OCI-LY3 (cell line): ENCODE results near the gene KRT6B.

Experiments used
- H2AFZ ChIP-seq: fragments of 200-600, 300-600 bp; shearing (Covaris generic); 2 replicates; pipeline ENCODE4 v1.6.0; 2014; ENCODE audit warnings: antibody characterized with exemption, low read depth, low read length
- H3K27ac ChIP-seq: fragments of 200-600, 300-600 bp; sonication (generic); 2 replicates; pipeline ENCODE4 v1.5.1; 2014; ENCODE audit warnings: mild to moderate bottlenecking, low read length, moderate library complexity, mixed read lengths
- H3K27me3 ChIP-seq: fragments of 200-600, 300-600 bp; sonication (generic); 2 replicates; pipeline ENCODE4 v1.6.1; 2014; ENCODE audit warnings: low read depth, low read length, mixed read lengths
- H3K36me3 ChIP-seq: fragments of 200-600, 300-600 bp; sonication (generic); replicated peaks from 2 replicates; pipeline ENCODE3; 2014; ENCODE audit warnings: low read depth, low read length, mixed read lengths
- H3K4me1 ChIP-seq: fragments of 300-600, 200-600 bp; sonication (generic); 2 replicates; pipeline ENCODE4 v1.6.1; 2014; ENCODE audit warnings: low read length, mixed read lengths
- H3K4me2 ChIP-seq: fragments of 200-600, 300-600 bp; sonication (generic); 2 replicates; pipeline ENCODE4 v1.6.1; 2014; ENCODE audit warnings: low read length, mixed read lengths
- H3K4me3 ChIP-seq: fragments of 300-600, 200-600 bp; sonication (generic); 2 replicates; pipeline ENCODE4 v1.5.1; 2014; ENCODE audit warnings: antibody characterized with exemption, mild to moderate bottlenecking, low read length, moderate library complexity
- H3K79me2 ChIP-seq: fragments of 300-600, 200-600 bp; shearing (Covaris generic); 2 replicates; pipeline ENCODE4 v1.6.1; 2014; ENCODE audit warnings: mild to moderate bottlenecking, low read length, mixed read lengths
- H3K9ac ChIP-seq: fragments of 300-600, 200-600 bp; shearing (Covaris generic); 2 replicates; pipeline ENCODE4 v1.6.0; 2014; ENCODE audit warnings: mild to moderate bottlenecking, low read length, moderate library complexity
- H3K9me3 ChIP-seq: fragments of 200-600, 300-600 bp; shearing (Covaris generic); 2 replicates; pipeline ENCODE4 v1.6.1; 2014; ENCODE audit warnings: low read length, mixed read lengths; ENCODE audit not compliant: insufficient read depth
- H4K20me1 ChIP-seq: fragments of 200-600, 300-600 bp; sonication (generic); 2 replicates; pipeline ENCODE4 v1.6.1; 2016; ENCODE audit warnings: low read length, mixed read lengths; ENCODE audit not compliant: insufficient read depth
- EZH2phosphoT487 ChIP-seq: fragments of 200-600 bp; shearing (Covaris generic); IDR thresholded peaks from 2 replicates; pipeline ENCODE4 v1.6.1; 2018; ENCODE audit warnings: antibody characterized with exemption, mixed run types, low read depth
- TF ChIP-seq, protein P1 (sequence below): fragments of 200-600, 300-600 bp; sonication (generic); IDR thresholded peaks from 2 replicates; pipeline ENCODE4 v1.5.1; 2014; ENCODE audit warnings: antibody characterized with exemption, low read length, low read depth

Gene KRT6B

GRCh38 chr12:52498946-52499345 lies 47.0 kb upstream of the KRT6B start:
- H3K9ac ChIP-seq: no peak overlapping the region
- no peak overlapping the region for H3K4me3 ChIP-seq
- no peak overlapping the region for H3K27ac ChIP-seq
- H3K4me1 ChIP-seq: peaks cover 38% of the 10 kb centered on the region
- TF ChIP-seq EZH2phosphoT487: no peak
- TF ChIP-seq, protein P1, sequence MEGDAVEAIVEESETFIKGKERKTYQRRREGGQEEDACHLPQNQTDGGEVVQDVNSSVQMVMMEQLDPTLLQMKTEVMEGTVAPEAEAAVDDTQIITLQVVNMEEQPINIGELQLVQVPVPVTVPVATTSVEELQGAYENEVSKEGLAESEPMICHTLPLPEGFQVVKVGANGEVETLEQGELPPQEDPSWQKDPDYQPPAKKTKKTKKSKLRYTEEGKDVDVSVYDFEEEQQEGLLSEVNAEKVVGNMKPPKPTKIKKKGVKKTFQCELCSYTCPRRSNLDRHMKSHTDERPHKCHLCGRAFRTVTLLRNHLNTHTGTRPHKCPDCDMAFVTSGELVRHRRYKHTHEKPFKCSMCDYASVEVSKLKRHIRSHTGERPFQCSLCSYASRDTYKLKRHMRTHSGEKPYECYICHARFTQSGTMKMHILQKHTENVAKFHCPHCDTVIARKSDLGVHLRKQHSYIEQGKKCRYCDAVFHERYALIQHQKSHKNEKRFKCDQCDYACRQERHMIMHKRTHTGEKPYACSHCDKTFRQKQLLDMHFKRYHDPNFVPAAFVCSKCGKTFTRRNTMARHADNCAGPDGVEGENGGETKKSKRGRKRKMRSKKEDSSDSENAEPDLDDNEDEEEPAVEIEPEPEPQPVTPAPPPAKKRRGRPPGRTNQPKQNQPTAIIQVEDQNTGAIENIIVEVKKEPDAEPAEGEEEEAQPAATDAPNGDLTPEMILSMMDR: no peak
- H2AFZ ChIP-seq: no peak overlapping the region
- H3K9me3 ChIP-seq: no peaks in the 10 kb centered on the region
- no peaks in the 10 kb centered on the region for H3K79me2 ChIP-seq
- H4K20me1 ChIP-seq: no peaks in the 10 kb centered on the region
- H3K27me3 ChIP-seq: peaks cover 7% of the 10 kb centered on the region; the same call in 1 of the 2 replicates
- no peaks in the 10 kb centered on the region for H3K36me3 ChIP-seq
- H3K4me2 ChIP-seq: no peak overlapping the region

DNA sequence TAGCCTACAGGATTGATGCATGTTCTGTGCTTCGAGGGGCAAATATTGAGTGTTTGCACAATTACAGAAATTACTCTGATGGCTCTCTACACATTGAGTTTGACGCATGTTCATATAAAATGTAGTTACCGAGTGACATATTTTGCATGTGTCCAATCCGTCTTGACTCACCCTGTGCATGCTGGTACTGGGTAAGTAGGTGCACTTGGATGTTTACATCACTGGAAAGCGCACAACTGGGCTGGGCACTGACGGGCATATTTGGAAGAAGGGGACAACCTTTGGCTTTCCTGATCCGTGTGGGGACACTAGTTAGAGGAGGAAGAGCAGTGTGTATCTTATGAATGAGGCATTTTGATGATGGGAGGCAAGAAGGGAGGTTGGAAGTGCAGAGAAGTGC lies 46.0 kb upstream of the KRT6B start:
- Histone ChIP-seq H3K4me1 (peaks cover 30% of the 10 kb centered on the region), H3K79me2 (no peaks in the 10 kb centered on the region)

GRCh38 chr12:52496590-52497071 lies 44.7 kb upstream of the KRT6B start:
- no peak overlapping the region for H3K4me3 ChIP-seq
- H4K20me1 ChIP-seq: no peaks in the 10 kb centered on the region
- TF ChIP-seq, protein P1: no peak
- TF ChIP-seq EZH2phosphoT487: no peak
- no peaks in the 10 kb centered on the region for H3K9me3 ChIP-seq
- H3K27me3 ChIP-seq: peaks cover 20% of the 10 kb centered on the region; the same call in 1 of the 2 replicates
- 0 out of 2 replicates have a peak overlapping the region, but pooled peaks have one; percentile 34 for H2AFZ ChIP-seq
- H3K27ac ChIP-seq: no peak overlapping the region
- peaks cover 27% of the 10 kb centered on the region for H3K4me1 ChIP-seq
- peak overlapping the region; percentile 21; the same call in 1 of the 2 replicates for H3K9ac ChIP-seq
- no peaks in the 10 kb centered on the region for H3K36me3 ChIP-seq
- H3K4me2 ChIP-seq: peak overlapping the region; percentile 74
- no peaks in the 10 kb centered on the region for H3K79me2 ChIP-seq

More for the DNA sequence above, 46.0 kb upstream of the KRT6B start:
- no peaks in the 10 kb centered on the region for H3K36me3 ChIP-seq
- no peaks in the 10 kb centered on the region for H3K9me3 ChIP-seq
- no peak overlapping the region for H2AFZ ChIP-seq
- no peak overlapping the region for H3K4me3 ChIP-seq
- H3K27ac ChIP-seq: no peak overlapping the region
- H3K27me3 ChIP-seq: peaks cover 12% of the 10 kb centered on the region; the same call in 1 of the 2 replicates
- TF ChIP-seq, protein P1: no peak
- no peak for TF ChIP-seq EZH2phosphoT487
- H4K20me1 ChIP-seq: no peaks in the 10 kb centered on the region
- H3K9ac ChIP-seq: no peak overlapping the region
- no peak overlapping the region for H3K4me2 ChIP-seq

- H3K4me1 ChIP-seq: peaks cover 27% of the 10 kb centered on the region
- peak overlapping the region; percentile 43 for H3K4me3 ChIP-seq
- H3K4me2 ChIP-seq: peak overlapping the region; percentile 74
- H2AFZ ChIP-seq: 0 out of 2 replicates have a peak overlapping the region, but pooled peaks have one; percentile 34
- peak overlapping the region; percentile 21; the same call in 1 of the 2 replicates for H3K9ac ChIP-seq
- H4K20me1 ChIP-seq: no peaks in the 10 kb centered on the region
- no peak overlapping the region for H3K27ac ChIP-seq
- peaks cover 25% of the 10 kb centered on the region; the same call in 1 of the 2 replicates for H3K27me3 ChIP-seq
- TF ChIP-seq EZH2phosphoT487: no peak
- TF ChIP-seq, protein P1: no peak
- no peaks in the 10 kb centered on the region for H3K79me2 ChIP-seq
- H3K9me3 ChIP-seq: no peaks in the 10 kb centered on the region
- H3K36me3 ChIP-seq: no peaks in the 10 kb centered on the region
Observed at GRCh38 chr12:52496054-52496453, 44.1 kb upstream of the KRT6B start.
